Non-pigmented ciliary epithelial cell (primary cell): ENCODE measurements around the gene TSPOAP1.

ENCODE experiments used
- DNase-seq: peaks from one replicate; pipeline ENCODE4 v3.0.0-alpha.2; 2010; ENCODE audit warnings: low read depth

TSPOAP1 gene

DNA sequence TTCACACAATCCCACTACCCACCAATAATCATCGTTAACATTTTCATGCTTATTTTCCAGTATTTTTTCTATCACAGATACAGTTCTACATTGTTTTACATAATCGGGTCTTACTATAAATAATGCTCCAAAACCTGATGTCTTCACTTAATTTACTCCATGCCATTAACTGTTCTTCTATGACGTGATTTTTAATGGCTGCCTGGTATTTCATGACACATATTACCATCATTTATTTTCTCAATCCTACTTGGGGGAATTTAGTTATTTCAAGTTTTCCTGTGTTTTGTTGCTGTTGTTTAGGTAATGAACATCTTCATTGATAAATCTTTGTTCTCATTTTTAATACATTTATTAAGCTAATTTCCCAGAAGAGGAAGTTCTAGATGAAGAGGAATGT is 75.5 kb downstream of the TSPOAP1 start:
- no peak for DNase-seq

GRCh38 chr17:58252141-58252540 is 76.5 kb downstream of the TSPOAP1 start:
- no peak for DNase-seq
